ENCODE data around the gene SIPA1L3. TPM values are rescaled to one million over a fixed set of nuclear protein-coding genes. Genes with fewer than 3 reads are reported as not detected.

Gene SIPA1L3
- polyA plus RNA-seq, 1 of the 3 experiments (the other 2 are of a cell fraction), result 11.6 TPM

- Histone ChIP-seq H3K9me3 (no peaks in the 10 kb centered on the region), H3K36me3 (replicated peaks in 1 of 2; ENCODE audit: control insufficient read depth in 1 of 2, insufficient read depth in 2 of 2, low read length in 1 of 2) (no peaks in the 10 kb centered on the region), H3K79me2 (ENCODE audit: insufficient read depth) (no peaks in the 10 kb centered on the region), H3K9ac (no peak overlapping the region), H3K4me2 (no peak overlapping the region), H3K9me2 (no peaks in the 10 kb centered on the region), H2AFZ (ENCODE audit: low read depth) (no peak overlapping the region), H3K4me1 (ENCODE audit: control insufficient read depth in 1 of 2, insufficient read depth in 2 of 2, low read depth in 1 of 2, low read length in 1 of 2) (no peaks in the 10 kb centered on the region), H3K27me3 (ENCODE audit: insufficient read depth) (peaks cover 13% of the 10 kb centered on the region; the same call in 1 of the 2 replicates), H3F3A (replicated peaks; ENCODE audit: insufficient read depth) (no peaks in the 10 kb centered on the region), H3K27ac (ENCODE audit: low read depth in 2 of 2, low read length in 1 of 2) (no peak overlapping the region), H3K4me3 (ENCODE audit: low read depth in 2 of 2, low read length in 1 of 2) (no peak overlapping the region), H4K20me1 (ENCODE audit: insufficient read depth) (no peaks in the 10 kb centered on the region)
- ChIA-PET CTCF (no interaction called here), POLR2A (no interaction called here)
- DNase-seq, result no peak
- TF ChIP-seq SMC3 (IDR thresholded peaks at IDR 0.05; ENCODE audit: low read depth, low read length), result no peak
- TF ChIP-seq IRF3 (IDR thresholded peaks at IDR 0.05; ENCODE audit: low read depth, low read length), result no peak
- TF ChIP-seq RFX5 (IDR thresholded peaks at IDR 0.05; ENCODE audit: low read length), result no peak
- TF ChIP-seq RCOR1 (IDR thresholded peaks at IDR 0.05; ENCODE audit: low read length), result no peak
- TF ChIP-seq CTCF (IDR thresholded peaks at IDR 0.05), result no peak
- TF ChIP-seq GATA2 (CRISPR knock-in tag; IDR thresholded peaks at IDR 0.05), result no peak
- no peak for TF ChIP-seq PBX3 (IDR thresholded peaks at IDR 0.05)
- no peak for TF ChIP-seq EZH2phosphoT487 (IDR thresholded peaks at IDR 0.05; ENCODE audit: borderline replicate concordance, low read depth)
- TF ChIP-seq TAF1 (IDR thresholded peaks at IDR 0.05; ENCODE audit: borderline replicate concordance, low read depth, low read length), result no peak
- no peak for TF ChIP-seq SIN3A (IDR thresholded peaks at IDR 0.05; ENCODE audit: borderline replicate concordance, low read depth, low read length)
- TF ChIP-seq CHD2 (IDR thresholded peaks at IDR 0.05; ENCODE audit: low read length, partially characterized antibody), result no peak
- no peak for TF ChIP-seq MEF2A (IDR thresholded peaks at IDR 0.05; ENCODE audit: borderline replicate concordance, low read depth)
- no peak for TF ChIP-seq NFIC (IDR thresholded peaks at IDR 0.05; ENCODE audit: borderline replicate concordance)
- no peak for TF ChIP-seq TCF12 (IDR thresholded peaks at IDR 0.05)
- TF ChIP-seq POLR2AphosphoS5 (IDR thresholded peaks at IDR 0.05; ENCODE audit: low read depth, low read length), result no peak
- TF ChIP-seq FOSL2 (IDR thresholded peaks at IDR 0.05; ENCODE audit: borderline replicate concordance, low read depth), result no peak
- TF ChIP-seq ELF1 (IDR thresholded peaks at IDR 0.05), result no peak
- TF ChIP-seq USF1 (IDR thresholded peaks at IDR 0.05; ENCODE audit: borderline replicate concordance, low read depth), result no peak
- TF ChIP-seq RXRA (IDR thresholded peaks at IDR 0.05; ENCODE audit: borderline replicate concordance, low read depth), result no peak
- no peak for TF ChIP-seq USF2 (IDR thresholded peaks at IDR 0.05; ENCODE audit: borderline replicate concordance, low read depth, low read length)
- WGBS (ENCODE audit: low lambda C conversion rate), result 0% methylated on average over 1 of the region's 1 CpG
Observed at GRCh38 chr19:37886571-37886970, 20.4 kb upstream of the SIPA1L3 start.

Data from SK-N-SH (cell line).